GM21367 (cell line): Measurements from ENCODE around the gene CKAP5.
"Not testable (repeated sequence)": the region's sequence is repeated elsewhere in the genome, so short reads cannot be mapped to it uniquely, and the experiment has no call there.

Source experiments
- ATAC-seq: cut with Tn5 transposase; IDR thresholded peaks from one replicate; pipeline ENCODE4 v1.9.1; 2021; ENCODE audit not compliant: unreplicated experiment

CKAP5 gene

DNA sequence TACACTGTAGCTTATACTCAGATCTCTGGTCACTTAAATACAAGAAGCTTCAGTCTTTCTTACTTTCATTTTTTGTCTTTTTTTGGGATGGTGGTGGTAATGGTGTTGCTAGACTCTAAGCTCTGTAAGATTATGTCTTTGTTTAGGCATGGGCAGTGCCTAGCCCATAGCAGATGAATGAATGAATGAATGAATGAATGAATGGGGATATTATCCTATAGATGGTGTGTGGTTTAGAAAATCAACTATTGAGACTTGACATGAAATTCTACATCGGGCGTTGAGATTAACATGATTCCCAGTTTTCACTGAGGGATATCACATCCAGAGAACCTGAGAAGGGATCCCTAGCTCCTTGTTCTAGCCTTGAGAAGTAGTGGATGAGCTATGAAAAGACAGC is 9.8 kb upstream of the CKAP5 start:
- ATAC-seq = no peak

DNA sequence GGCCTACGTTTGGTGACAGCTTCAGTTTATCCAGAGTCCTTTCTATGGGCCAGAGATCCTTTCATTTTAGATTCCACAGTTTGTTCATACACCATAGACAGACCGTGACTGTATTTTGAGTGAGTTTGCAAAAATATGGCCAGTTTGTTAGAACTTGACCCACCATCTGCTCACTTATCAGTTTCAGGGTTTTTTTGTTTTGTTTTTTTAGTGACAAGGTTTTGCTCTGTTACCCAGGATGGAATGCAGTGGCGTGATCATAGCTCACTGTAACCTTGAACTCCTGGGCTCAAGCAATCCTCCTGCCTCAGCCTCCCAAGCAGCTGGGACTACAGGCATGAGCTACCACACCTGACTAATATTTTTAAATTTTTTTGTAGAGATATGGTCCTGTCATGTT is 9.1 kb upstream of the CKAP5 start:
- ATAC-seq = no peak

DNA sequence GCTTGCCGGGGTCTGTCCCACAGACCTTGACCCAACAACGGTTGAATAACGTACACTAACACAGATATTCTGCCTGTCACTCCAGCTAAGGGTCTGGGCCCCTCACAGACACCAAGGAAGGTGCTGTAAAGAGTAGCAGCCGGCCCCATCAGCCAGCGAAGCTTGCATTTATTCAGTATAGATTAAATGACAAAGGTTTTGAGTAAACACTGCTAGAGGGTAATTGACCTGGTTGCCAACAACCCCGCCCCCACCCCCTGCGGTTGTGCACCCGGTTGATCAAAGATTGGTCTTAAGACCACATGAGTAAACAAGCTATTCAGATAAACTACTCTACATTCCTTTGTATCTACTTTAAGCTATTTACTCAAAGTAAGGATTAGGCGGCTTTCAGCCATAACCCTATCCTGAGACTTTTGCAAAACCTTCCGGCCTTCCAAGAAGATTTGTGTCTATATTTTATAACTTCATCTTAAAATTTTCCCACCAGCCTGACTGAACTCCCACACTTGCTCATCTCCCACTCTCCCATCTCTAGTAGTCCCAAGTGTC is 4.8 kb upstream of the CKAP5 start:
- no peak for ATAC-seq

DNA sequence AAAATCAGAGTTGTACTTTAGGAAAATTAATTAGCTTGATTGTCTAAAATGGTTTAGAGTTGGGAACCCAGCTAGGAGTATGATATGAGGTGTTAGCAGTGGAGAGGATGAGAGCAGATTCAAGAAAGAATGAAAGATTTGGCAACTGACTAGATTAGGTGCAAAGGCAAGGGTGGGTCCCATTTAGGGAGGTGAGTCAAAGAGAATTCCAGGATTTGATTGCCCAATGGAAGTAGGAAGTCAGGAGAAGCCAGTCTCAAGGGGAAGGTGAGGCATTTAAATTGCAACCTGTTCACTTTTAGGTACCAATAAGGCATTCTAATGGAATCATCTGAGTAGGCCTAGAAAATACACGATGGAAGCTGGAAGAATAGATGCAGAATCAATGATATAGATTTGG is 3.6 kb upstream of the CKAP5 start:
- no peak for ATAC-seq

DNA sequence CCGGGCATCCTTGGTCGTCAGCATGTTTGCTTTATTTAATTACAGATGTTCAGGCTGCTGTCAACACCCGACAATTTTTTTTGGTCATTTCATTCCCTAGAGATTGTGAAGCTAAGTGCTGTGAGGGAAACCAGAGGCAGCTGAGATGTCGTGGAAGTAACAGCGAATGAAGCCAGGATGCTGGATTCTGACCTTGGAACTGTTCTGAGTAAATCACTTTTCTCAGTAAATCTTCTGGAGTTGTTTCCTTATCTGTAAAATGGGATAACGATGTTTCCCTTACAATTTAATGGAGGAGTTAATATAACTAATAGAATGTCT is 390 bp upstream of the CKAP5 start:
- ATAC-seq = no peak

DNA sequence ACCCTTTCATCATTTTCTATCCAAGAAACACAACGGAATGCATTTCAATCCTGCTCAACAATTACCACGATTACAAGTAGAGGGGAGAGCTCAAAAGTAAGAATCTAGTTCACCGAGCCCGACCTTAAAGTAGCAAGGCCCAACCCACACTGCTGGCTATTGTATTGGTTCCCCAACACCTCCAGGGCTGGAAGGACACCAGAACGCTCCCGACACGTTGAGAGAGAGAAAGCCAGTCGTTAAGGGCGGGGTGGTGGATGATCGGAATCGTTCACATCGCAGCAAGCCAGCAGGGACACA is 690 bp downstream of the CKAP5 start:
- ATAC-seq = peak; percentile 8

DNA sequence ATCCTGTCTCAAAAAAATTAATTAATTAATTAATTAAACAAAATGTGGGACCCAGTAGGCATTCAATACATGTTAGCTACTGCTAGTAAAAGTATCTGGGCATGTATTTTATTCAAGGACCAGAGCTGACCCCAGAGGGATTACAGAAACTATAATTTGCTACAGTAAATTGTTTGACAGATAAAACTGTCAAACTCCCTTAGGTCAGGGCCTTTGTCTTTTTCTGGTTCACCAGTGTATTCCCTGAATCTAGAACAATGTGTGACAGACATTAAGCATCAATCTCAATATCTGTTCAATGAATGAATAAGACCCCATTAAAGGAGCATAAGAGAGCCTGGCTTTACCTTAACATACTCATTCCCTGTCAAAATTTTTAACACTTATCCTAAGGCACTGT is 6.0 kb downstream of the CKAP5 start:
- no peak for ATAC-seq

DNA sequence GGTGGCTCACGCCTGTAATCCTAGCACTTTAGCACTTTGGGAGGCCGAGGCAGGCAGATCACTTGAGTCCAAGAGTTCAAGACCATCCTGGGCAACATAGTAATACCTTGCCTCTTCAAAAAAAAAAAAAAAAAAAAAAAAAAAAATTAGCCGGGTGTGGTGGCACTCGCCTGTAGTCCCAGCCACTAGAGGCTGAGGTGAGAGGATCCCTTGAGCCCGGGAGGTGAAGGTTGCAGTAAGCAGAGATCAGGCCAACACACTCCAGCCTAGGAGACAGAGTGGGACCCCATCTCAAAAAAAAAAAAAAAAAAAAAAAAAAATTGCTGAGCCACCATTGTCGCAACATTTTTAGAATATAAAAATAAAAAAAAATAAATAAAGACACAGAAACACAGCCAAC is 7.6 kb downstream of the CKAP5 start:
- ATAC-seq = no peak

DNA sequence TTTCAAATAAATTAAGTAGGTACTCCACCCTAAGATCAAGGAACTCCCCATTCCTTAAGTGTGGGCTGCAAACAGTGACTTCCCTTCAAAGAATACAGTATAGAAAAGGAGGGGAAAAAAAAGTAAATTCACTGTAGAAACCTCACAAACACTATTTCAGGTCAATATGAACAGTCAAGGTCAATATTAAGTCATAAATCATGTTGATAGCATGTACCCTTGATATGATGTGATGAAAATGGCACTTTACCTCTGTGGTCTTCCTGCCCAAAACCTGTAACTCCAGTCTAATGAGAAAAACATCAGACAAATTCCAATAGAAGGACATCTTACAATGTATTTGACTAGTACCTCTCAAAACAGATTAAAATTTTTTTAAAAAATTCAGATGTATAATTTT is 8.2 kb downstream of the CKAP5 start:
- no peak for ATAC-seq

DNA sequence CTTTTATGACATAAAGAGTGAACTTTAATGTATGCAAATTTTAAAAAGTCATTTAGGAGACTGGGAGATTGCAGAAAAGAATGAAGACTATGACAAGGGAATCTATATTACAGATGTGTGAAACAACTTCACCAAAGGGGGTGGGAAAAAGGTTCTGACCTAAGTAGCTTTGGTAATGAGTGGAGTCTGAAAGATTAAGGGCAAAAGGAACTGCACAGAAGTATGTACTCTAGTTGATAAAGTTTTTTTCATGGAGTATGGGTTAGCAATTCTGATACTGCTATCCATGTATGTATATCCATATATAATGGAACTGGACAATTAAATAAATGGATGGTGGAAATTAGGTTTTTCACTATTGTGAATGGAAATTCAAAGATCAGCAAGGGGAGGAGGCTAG is 9.2 kb downstream of the CKAP5 start:
- no peak for ATAC-seq

DNA sequence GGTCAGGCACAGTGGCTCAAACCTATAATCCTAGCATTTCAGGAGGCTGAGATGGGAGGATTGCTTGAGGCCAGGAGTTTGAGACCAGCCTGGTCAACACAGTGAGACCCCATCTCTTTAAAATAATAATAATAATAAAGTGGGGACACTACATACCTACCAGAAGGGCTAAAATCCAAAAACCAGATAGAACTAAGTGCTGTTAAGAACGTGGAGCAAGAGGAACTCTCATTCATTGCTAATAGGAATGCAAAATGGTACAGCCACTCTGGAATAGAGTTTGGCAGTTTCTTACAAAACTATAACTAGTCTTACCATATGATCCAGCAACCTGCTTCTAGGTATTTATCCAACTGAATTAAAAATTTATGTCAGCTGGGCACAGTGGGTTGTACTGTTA is 9.6 kb downstream of the CKAP5 start:
- no peak for ATAC-seq

DNA sequence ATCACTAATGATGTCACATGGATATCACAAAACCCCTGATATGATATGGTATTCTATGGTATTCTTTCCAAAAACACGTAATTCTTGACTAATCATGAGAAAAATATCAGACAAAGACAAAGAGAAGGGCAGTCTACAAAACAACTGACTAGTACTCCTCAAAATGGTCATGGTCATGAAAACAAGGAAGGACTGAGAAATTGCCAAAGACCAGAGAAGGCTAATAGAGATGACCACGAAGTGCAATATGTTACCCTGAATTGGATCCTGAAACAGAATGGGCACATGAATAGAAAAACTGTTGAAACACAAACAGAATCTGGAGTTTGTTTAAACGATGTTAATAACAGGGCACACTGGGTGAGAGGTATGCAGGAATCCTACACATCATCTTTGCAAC is 10.2 kb downstream of the CKAP5 start:
- ATAC-seq = no peak

DNA sequence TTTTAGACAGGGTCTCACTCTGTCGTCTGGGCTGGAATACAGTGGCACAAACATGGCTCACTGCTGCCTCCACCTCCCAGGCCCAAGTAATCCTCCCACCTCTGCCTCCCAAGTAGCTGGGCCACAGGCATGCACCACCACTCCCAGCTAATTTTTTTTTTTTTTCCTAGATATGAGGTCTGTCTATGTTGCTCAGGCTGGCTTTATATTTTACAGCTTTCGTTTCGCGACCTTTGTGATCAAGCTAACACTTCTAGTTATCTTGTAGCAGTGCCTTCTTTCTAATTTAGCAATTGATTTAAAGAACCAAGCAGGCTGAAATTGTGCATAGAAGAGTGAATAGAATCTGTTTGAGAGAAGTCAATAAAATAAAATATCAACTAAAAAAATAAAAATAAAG is 11.3 kb downstream of the CKAP5 start:
- ATAC-seq = no peak

DNA sequence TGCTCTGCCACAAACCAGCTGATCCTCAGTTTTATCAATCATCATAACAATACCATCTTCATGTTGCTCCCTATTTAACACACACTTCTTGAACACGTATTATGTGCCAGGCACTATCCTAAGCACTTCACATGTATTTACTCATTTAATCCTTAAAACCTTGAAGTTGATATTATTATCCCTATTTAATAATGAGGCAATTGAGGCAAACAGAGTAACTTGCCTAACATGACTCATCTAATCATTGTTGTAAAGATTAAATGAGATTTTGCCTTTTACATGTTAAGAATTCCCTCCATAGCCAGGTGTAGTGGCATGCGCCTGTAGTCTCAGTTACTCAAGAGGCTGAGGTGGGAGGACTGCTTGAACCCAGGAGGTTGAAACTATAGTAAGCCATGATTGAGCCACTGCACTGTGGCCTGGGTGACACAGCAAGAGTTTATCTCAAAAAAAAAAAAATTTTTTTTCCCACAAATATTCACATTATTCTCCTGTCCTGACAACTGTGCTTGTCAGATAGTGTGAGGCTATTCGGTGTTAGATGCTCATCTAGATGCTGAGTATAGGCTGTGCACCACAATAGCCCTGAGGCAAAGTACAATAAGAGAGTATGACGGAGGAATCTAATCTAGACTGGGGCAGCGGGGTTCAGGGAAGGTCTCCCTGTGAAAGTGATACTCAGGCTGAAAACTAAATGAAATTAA is 13.4 kb downstream of the CKAP5 start:
- no peak for ATAC-seq

DNA sequence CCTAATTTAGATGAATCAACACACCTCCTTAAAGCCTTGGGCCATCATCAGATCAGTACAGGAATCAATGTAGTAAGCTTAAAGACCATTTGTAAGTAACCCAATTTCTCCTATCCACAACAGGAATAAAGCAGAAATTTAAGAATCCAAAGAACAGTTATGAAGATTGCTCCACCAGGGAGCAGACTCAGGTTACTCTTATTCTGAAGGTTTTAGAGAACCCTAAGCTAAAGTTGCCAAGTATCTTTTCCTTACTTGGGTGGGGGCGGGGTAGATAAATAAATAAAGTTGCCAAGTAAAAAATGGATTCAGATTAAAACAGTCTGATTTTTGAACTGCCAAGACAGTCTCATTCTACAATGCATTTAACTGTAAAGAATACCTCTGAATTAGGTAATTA is 18.1 kb downstream of the CKAP5 start:
- no peak for ATAC-seq

DNA sequence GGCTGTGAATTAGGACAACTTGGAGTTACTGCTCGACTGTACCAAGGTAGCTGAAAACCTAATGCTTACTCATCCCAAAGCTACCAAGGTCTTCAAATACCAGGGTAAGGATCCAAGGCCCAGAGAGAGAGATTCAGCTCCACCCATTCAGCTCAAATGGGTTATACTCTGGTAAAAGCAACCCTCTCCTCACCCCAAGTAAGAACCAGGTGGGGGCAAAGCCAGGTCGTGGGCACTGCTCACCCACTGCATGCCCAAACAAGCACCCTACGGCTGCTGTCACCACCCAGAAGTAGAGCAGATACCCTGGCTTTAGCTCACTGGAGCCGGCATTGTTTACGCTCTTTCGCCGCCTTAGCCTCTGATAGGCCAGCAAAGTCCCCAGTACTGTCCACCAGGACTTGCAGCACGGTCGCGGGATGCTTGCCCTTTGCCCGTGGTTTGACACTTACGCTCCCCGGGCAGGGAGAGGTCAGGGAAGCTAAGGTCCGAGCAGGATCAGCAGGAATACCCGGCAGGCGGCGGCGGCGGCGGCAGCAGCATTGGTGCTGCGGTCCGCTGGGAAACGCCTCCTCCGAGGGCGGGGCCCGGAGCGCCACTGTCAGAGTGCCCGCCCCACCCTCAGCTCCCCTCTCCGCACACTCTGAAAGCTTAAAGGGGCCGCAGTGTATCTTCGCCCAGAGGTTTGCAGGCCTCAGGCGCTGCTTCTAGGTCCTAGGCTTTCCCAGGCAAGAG is 19.6 kb downstream of the CKAP5 start:
- ATAC-seq = peak; percentile 91

DNA sequence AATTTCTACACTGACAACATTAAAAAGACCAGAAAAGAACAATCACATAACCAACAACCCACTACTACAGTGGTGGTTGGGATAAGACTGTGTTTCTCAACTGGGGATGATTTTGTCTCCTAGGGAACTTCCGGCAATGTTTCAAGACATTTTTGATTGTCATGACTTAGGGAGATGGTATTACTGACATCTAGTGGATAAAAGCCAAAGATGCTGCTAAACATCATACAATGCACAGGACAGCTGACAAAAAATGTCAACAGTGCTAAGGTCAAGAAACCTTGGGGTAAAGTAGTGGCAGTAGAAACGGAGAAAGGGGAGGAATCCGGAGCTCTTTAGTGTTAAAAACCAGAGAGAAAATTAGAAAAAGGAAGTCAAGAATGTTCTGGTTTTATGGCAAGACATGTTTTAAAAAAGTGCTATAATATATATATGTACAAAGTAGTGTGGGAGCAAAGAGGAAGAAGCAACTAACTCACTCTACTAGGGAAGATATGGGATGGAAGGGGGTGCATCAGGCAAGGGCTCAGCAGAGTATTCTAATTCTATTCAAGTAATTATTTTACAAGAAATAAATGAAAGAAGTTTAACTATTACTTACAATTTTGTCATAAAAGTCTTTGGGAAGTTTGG is 37.2 kb downstream of the CKAP5 start:
- ATAC-seq = no peak

DNA sequence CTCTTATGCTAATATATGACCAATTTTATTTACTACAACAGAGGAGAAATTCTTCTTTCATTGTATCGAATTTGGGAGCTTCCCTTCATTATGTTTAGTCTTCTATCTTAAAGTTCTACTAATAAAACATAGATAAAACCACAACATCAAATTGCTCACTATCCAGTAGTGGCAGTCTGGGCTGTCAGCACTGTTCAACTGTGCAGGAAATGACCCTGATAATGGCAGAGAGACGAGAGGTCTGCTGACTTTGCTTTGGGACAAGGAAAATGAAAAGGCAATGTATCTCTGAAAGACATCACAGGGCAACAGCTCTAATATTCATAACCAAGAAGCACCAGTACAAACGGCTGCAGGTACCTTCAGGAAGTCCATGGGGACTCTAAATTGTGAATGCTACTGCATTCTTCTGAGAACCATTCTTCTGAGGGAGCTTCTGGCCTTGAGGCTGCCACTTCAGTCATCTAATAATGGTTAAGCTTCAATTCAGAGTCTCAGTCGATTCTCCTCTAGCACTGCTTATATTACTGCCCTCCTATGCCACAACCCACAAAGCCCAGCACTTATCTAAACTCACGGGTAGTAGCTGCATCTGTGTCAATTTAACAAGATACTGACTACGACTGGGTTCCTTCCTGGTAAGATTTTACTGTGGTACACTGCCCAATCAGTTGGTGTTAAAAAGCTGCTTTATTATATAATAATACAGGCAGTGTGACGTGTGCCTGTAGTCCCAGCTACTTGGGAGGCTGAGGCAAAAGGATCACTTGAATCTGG is 44.2 kb downstream of the CKAP5 start:
- ATAC-seq = no peak

DNA sequence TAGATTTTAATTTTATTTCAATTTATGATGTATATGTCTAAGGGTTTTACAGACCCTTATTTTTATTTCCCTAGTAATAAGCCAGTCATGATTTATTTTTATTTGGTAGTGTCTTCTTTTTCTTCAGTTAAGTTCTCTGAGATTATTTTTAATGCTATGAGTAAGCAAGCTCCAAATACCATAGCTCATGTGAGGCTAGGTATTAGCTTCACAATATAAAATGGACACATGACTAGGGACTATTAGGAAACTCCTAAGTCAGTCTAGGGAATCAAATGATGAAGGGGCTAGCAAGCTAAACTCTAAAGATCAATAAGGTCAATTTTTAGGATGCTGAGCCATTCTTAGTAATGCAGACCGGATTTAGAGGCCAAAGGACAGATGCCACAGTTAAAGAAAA is 45.9 kb downstream of the CKAP5 start:
- no peak for ATAC-seq

DNA sequence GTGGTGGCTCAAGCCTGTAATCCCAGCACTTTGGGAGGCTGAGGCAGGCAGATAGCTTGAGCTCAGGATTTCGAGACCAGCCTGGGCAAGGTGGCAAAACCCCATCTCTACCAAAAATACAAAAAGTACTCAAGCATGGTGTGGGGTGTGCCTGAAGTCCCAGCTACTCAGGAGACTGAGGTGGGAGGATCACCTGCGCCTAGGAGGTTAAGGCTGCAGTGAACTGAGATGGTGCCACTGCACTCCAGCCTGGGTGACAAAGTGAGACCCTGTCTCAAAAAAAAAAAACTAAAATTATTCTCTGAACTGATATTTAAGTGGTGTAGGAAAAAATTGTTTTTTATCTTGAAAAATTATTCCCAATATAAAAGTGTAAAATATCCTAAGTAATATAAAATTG is 46.4 kb downstream of the CKAP5 start:
- ATAC-seq = not testable (repeated sequence)

DNA sequence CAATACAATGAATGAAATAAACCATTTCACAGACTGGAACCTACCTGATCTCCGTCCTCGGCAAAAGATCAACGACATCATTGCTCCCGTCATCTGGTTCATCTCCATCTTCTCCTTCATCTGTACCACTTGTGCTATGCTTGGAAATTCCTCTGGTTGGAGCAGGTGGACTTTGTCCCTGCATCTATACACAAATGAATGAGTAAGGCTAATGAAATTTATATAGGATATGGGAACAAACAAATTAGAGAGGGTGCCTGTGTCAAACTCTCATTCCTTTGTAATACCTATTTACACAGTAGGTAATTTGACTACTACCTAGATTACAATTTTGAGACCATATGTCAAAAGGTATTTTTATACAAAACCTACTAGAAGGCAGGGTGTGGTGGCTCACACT is 67.7 kb downstream of the CKAP5 start:
- no peak for ATAC-seq

DNA sequence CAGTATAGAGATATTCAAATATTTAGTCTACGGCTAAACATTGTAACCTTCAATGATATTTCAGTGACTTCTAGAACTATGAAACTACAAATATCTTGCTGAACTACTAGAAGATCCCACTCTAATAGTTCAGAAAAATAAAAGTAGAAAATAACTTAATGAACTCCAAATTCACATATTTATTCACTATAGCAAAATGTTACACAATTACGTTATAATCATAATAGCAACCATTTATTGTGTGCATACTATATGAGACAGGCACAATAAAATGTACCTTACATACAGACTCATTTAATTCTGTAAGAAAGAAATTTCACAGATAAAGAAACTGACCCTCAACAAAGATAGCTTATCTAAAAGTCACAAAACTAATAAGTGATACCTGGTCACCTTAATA is 69.2 kb downstream of the CKAP5 start:
- no peak for ATAC-seq
